PFSK-1 (cell line): ENCODE results near the gene ABCG1.

Source experiments
- FOXP2 ChIP-seq: optimal IDR thresholded peaks from 2 replicates; pipeline ENCODE3; 2011; ENCODE audit warnings: borderline replicate concordance, control low read depth, inconsistent platforms; ENCODE audit not compliant: insufficient read depth; ENCODE audit errors: extremely low read length, extremely low read depth
- POLR2AphosphoS5 ChIP-seq: IDR thresholded peaks from 2 replicates; pipeline ENCODE4 v1.6.1; 2012; ENCODE audit warnings: low read depth, mild to moderate bottlenecking, control low read depth, low read length, moderate library complexity
- SIN3A ChIP-seq: IDR thresholded peaks from 2 replicates; pipeline ENCODE4 v1.6.1; 2012; ENCODE audit warnings: mild to moderate bottlenecking, low read length, moderate library complexity, borderline replicate concordance; ENCODE audit not compliant: insufficient read depth
- TAF1 ChIP-seq: IDR thresholded peaks from 2 replicates; pipeline ENCODE4 v1.6.1; 2012; ENCODE audit warnings: low read length, control low read depth, borderline replicate concordance; ENCODE audit not compliant: insufficient read depth
- TF ChIP-seq, protein P1 (sequence below), 2 experiments: IDR thresholded peaks; 2 replicates each; pipeline versions ENCODE4 v1.6.1 to v1.8.0; 2011 to 2012; ENCODE audit warnings: low read depth in 2 of 2, low read length in 2 of 2, control low read depth in 1 of 2, inconsistent platforms in 1 of 2, mild to moderate bottlenecking in 1 of 2, moderate library complexity in 1 of 2; ENCODE audit not compliant: insufficient read depth in 1 of 2

DNA sequence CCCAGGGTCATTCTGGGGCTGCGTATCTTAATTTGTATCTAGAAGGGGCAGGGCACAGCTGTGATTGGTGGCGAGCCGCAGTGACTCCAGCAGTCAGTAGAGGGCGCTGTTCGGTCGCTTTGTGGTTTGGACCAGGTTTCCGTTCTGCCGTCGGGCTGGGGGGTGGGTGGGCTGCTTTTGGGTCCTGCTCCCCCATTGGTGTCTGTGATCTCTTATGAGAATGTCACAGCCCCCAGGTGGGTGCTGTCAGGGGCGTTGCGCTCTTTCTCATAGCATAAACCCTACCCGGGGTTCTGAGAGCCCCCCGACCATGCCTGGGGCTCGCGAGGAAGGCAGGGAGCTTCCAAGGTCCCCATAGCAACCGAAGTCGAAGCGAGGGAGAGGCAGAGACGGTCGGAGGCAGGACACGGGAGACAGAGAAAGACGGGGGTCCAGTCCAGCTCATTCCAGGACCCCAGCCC is 90.8 kb downstream of the ABCG1 start:
- TF ChIP-seq, protein P1, sequence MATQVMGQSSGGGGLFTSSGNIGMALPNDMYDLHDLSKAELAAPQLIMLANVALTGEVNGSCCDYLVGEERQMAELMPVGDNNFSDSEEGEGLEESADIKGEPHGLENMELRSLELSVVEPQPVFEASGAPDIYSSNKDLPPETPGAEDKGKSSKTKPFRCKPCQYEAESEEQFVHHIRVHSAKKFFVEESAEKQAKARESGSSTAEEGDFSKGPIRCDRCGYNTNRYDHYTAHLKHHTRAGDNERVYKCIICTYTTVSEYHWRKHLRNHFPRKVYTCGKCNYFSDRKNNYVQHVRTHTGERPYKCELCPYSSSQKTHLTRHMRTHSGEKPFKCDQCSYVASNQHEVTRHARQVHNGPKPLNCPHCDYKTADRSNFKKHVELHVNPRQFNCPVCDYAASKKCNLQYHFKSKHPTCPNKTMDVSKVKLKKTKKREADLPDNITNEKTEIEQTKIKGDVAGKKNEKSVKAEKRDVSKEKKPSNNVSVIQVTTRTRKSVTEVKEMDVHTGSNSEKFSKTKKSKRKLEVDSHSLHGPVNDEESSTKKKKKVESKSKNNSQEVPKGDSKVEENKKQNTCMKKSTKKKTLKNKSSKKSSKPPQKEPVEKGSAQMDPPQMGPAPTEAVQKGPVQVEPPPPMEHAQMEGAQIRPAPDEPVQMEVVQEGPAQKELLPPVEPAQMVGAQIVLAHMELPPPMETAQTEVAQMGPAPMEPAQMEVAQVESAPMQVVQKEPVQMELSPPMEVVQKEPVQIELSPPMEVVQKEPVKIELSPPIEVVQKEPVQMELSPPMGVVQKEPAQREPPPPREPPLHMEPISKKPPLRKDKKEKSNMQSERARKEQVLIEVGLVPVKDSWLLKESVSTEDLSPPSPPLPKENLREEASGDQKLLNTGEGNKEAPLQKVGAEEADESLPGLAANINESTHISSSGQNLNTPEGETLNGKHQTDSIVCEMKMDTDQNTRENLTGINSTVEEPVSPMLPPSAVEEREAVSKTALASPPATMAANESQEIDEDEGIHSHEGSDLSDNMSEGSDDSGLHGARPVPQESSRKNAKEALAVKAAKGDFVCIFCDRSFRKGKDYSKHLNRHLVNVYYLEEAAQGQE (IDR thresholded peaks at IDR 0.05; ENCODE audit: insufficient read depth in 1 of 2, low read depth in 2 of 2, low read length in 2 of 2), result no peak
- TF ChIP-seq TAF1 (no peak), SIN3A (no peak), POLR2AphosphoS5 (no peak), FOXP2 (no peak)
